GM19395 (cell line): Measurements from ENCODE around the gene YWHAH.
A peak's percentile ranks its signal among the peaks of the same experiment; 100 is the strongest.

Experiments used
- ATAC-seq: cut with Tn5 transposase; IDR thresholded peaks from one replicate; pipeline ENCODE4 v1.9.1; 2021; ENCODE audit warnings: mild to moderate bottlenecking, moderate library complexity; ENCODE audit not compliant: unreplicated experiment

YWHAH gene

GRCh38 chr22:31922534-31922933, 21.8 kb upstream of the YWHAH start:
- ATAC-seq, result no peak

- ATAC-seq, result no peak
Measured at GRCh38 chr22:31923136-31923535, 21.2 kb upstream of the YWHAH start.

- no peak for ATAC-seq
Measured at GRCh38 chr22:31923747-31924146, 20.6 kb upstream of the YWHAH start.

GRCh38 chr22:31925056-31925455, 19.3 kb upstream of the YWHAH start:
- no peak for ATAC-seq

GRCh38 chr22:31926024-31926423, 18.3 kb upstream of the YWHAH start:
- ATAC-seq, result no peak

GRCh38 chr22:31926969-31927368, 17.4 kb upstream of the YWHAH start:
- ATAC-seq, result no peak

GRCh38 chr22:31927562-31927961, 16.8 kb upstream of the YWHAH start:
- no peak for ATAC-seq

GRCh38 chr22:31929167-31929930, 15.0 kb upstream of the YWHAH start:
- ATAC-seq, result no peak

GRCh38 chr22:31932863-31933262, 11.5 kb upstream of the YWHAH start:
- no peak for ATAC-seq

- no peak for ATAC-seq
Measured at GRCh38 chr22:31933406-31933805, 10.9 kb upstream of the YWHAH start.

- no peak for ATAC-seq
Measured at GRCh38 chr22:31933816-31934482, 10.4 kb upstream of the YWHAH start.

GRCh38 chr22:31935961-31936635, 8.2 kb upstream of the YWHAH start:
- ATAC-seq, result no peak

GRCh38 chr22:31937341-31937740, 7.0 kb upstream of the YWHAH start:
- ATAC-seq, result no peak

- ATAC-seq, result no peak
Measured at GRCh38 chr22:31938296-31938695, 6.0 kb upstream of the YWHAH start.

- no peak for ATAC-seq
Measured at GRCh38 chr22:31940506-31940905, 3.8 kb upstream of the YWHAH start.

- no peak for ATAC-seq
Measured at GRCh38 chr22:31942091-31942490, 2.2 kb upstream of the YWHAH start.

- ATAC-seq, result no peak
Measured at GRCh38 chr22:31943206-31943977, 943 bp upstream of the YWHAH start.

- ATAC-seq, result peak; percentile 29
Measured at GRCh38 chr22:31944700-31945442, 536 bp downstream of the YWHAH start.

- ATAC-seq, result peak; percentile 6
Measured at GRCh38 chr22:31945443-31945855, 1.1 kb downstream of the YWHAH start.

- ATAC-seq, result no peak
Measured at GRCh38 chr22:31945971-31946680, 1.8 kb downstream of the YWHAH start.
